IPS DF 6.9 (cell line): ENCODE results near the gene ZBP1.

Experiments
- DNase-seq: peaks from one replicate; pipeline ENCODE4 v3.0.0-alpha.2; 2013; ENCODE audit warnings: low read depth, low spot score
- H3K27ac ChIP-seq: one replicate; pipeline ENCODE4 v1.5.1; 2013; ENCODE audit warnings: low read length, control low read depth
- H3K27me3 ChIP-seq: 2 replicates; pipeline ENCODE4 v1.6.1; 2013; ENCODE audit warnings: mild to moderate bottlenecking, low read length; ENCODE audit not compliant: control insufficient read depth, insufficient read depth
- H3K36me3 ChIP-seq: 2 replicates; pipeline ENCODE4 v1.6.1; 2013; ENCODE audit warnings: low read length; ENCODE audit not compliant: control insufficient read depth, insufficient read depth
- H3K4me1 ChIP-seq: 2 replicates; pipeline ENCODE4 v1.6.1; 2013; ENCODE audit warnings: low read length; ENCODE audit not compliant: control insufficient read depth, insufficient read depth
- H3K4me3 ChIP-seq: 2 replicates; pipeline ENCODE4 v1.5.1; 2013; ENCODE audit warnings: mild to moderate bottlenecking, low read length
- H3K9me3 ChIP-seq: 2 replicates; pipeline ENCODE4 v1.6.1; 2013; ENCODE audit warnings: low read length, inconsistent platforms; ENCODE audit not compliant: control insufficient read depth, insufficient read depth
- WGBS: extraction: QIAGEN DNeasy Blood & Tissue Kit; methylation state at CpG from one replicate; pipeline ENCODE4 v1.1.7; 2013; ENCODE audit warnings: mixed read lengths, missing lambda C conversion rate; ENCODE audit not compliant: insufficient read length, insufficient coverage; 5-methylcytosine and 5-hydroxymethylcytosine counted together

Gene ZBP1

DNA sequence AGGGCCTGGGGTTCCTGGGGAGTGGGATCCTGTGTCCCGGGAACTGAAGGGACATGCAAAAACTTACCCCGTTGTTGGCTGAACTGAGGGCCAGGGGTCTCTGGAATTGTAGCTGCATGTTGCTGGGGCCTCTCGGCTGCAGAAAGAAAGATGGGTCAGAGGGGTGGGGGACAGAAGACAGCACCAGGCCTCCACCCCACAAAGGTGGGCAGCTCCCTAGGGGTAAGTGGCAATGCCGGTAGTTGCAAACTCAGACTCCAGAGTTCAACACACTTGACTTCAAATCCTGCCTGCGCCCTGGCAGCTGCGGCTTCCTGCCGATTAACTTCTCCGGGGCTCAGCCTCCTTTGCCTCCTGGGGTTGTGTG is 4.8 kb downstream of the ZBP1 start:
- no peak overlapping the region for H3K4me3 ChIP-seq
- no peaks in the 10 kb centered on the region for H3K27me3 ChIP-seq
- no peak for DNase-seq
- no peak overlapping the region for H3K27ac ChIP-seq
- no peaks in the 10 kb centered on the region for H3K36me3 ChIP-seq
- no peaks in the 10 kb centered on the region for H3K4me1 ChIP-seq
- H3K9me3 ChIP-seq = no peaks in the 10 kb centered on the region
- WGBS = no CpG with 5 or more reads among the region's 8 CpGs

DNA sequence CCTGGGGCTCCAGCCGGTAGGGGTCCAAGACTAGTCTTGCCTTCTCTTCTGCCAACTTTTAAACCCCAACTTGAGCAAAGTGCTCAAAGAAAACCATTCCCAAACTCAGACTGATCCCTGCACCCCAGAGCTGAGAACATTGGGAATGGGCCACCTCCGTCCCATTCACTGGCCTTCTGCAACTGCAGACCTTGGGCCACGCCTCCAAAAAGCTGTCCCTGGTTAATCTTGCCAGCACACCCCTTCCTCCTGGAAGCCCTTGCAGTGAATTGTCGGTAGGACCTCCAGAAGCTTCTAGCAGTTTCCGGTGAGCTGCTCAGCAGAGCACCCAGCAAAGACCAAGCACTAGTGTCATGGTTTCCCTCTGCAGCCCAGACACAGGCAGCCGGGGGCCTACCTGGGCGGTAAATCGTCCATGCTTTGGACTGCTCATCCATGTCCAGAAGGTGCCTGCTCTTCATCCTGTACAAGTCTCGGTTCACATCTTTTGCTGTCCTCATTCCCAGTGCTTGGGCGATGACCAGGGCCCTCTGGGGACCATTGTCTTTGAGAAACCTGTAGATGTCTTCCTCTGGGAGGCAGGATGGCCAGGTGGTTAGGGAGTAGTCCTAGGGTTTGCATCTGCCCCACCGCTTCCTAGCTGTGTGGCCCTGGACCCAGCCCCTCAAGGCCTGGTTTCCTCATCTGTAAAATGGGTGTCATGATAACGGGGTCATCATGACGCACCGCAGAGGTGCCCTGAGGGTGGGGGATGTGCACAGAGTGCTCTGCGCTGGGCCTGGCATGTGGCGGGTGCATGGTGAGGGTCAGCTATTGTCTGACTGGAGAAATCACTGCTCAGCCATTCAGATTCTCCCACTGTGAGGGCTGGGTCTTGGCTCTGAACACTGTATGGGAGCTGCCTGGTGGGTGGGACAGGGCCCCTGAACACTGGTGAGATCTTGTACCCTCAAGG is 5.5 kb downstream of the ZBP1 start:
- no peak overlapping the region for H3K4me3 ChIP-seq
- no peak overlapping the region for H3K27ac ChIP-seq
- no peaks in the 10 kb centered on the region for H3K27me3 ChIP-seq
- H3K4me1 ChIP-seq = no peaks in the 10 kb centered on the region
- no peaks in the 10 kb centered on the region for H3K36me3 ChIP-seq
- no peak for DNase-seq
- WGBS = no CpG with 5 or more reads among the region's 16 CpGs
- no peaks in the 10 kb centered on the region for H3K9me3 ChIP-seq

DNA sequence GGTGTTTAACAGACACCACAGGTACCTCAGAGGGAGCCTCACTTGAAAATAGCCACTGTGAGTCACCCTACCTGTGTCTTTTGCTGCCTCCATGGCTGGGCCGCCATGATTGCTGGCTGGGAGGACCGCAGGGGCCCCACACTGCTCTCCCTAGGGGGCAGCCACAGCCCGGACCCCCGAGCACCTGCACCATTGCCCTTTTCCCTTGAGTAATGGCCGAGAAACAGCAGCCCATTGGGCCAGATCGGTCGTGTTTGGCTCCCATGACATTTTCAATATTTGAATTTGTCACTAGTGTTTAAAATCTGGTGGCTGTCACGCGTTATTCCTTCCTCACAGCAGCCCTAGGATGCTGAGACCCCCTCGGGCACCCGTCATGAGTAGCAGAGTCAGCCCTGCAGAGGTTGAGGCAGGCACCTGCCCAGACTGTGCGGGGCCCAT is 6.7 kb downstream of the ZBP1 start:
- Histone ChIP-seq H3K27ac (no peak overlapping the region), H3K4me1 (0 out of 2 replicates have a peak, but pooled peaks cover 2% of the 10 kb centered on the region), H3K36me3 (no peaks in the 10 kb centered on the region), H3K27me3 (no peaks in the 10 kb centered on the region), H3K9me3 (no peaks in the 10 kb centered on the region), H3K4me3 (no peak overlapping the region)
- DNase-seq = no peak
- no CpG with 5 or more reads among the region's 12 CpGs for WGBS

DNA sequence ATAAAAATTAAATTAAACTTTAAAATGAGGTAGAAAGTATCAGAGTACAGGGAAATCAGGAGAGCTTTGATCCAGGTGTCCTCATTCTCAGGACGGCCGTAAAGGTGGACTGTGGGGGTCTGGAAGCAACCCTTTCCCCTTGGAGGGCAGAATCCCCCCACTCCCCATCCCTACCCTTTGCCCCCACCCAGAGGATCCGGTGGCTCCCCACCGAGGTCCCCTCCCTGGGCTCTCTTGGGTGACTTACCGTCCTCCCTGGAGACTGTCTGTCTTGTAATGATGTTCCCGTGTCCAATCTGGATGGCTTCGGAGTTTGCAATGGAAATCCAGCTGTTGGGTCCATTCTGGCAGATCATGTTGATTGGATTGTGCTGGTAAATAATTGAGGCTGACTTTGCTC is 7.3 kb downstream of the ZBP1 start:
- 0 out of 2 replicates have a peak, but pooled peaks cover 2% of the 10 kb centered on the region for H3K4me1 ChIP-seq
- WGBS = no CpG with 5 or more reads among the region's 7 CpGs
- H3K27me3 ChIP-seq = no peaks in the 10 kb centered on the region
- no peaks in the 10 kb centered on the region for H3K36me3 ChIP-seq
- no peaks in the 10 kb centered on the region for H3K9me3 ChIP-seq
- no peak for DNase-seq
- no peak overlapping the region for H3K4me3 ChIP-seq
- H3K27ac ChIP-seq = no peak overlapping the region

DNA sequence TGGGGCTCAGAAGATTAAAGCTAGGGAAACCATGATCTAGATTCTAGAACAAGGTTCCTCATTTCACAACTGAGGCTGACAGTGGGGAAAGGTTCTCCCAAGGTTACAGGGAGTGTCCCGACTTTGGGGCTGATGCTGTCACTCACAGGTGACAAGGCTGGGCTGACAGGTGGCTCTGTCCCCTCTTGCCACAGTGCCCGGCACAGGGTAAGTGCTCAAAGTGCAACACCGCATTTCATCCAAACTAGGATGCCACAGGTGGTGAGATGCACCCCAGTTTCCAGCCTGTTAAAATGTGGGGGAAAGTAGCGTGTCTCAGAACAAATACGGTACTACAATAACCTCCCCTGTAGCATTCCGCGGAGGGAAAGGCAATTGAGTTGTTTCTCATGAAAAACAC is 7.8 kb downstream of the ZBP1 start:
- no CpG with 5 or more reads among the region's 7 CpGs for WGBS
- Histone ChIP-seq H3K4me3 (no peak overlapping the region), H3K36me3 (no peaks in the 10 kb centered on the region), H3K9me3 (no peaks in the 10 kb centered on the region), H3K27ac (no peak overlapping the region), H3K27me3 (no peaks in the 10 kb centered on the region), H3K4me1 (0 out of 2 replicates have a peak, but pooled peaks cover 2% of the 10 kb centered on the region)
- no peak for DNase-seq

DNA sequence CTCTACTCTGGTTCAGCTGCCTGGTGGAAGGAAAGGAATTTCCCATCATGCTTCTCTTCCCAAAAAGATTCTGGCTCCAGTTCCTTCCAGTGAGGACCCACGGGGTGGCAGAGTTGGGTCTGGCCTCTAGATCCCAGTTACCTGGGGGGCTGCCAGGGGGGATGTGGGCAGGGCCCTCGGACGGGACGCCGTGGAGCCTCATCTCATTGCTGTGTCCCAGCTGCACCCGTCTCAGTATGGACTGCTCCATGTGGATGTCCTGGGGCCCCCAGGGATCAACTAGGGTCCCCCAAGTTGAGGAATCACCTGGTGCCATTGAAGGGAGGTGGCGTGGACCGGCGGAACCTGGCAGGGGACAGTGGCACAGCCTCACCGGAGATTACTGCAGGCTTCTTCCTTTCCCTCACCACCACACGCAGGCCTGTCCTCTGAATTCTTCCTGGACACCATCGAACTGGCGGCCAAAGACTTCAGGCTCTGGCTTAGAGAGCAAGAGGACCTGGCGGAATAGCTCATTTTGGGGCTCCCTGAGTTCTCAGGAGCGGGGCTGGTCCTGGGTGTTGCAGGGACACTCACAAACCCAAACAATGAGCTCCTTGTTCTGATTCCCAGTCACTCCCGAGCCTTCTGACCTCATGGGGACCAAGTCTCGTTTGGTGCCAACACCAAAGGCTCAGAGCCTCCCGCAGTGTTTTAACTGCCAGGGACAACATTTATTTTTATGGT is 8.5 kb downstream of the ZBP1 start:
- H3K4me3 ChIP-seq = no peak overlapping the region
- H3K36me3 ChIP-seq = no peaks in the 10 kb centered on the region
- no CpG with 5 or more reads among the region's 18 CpGs for WGBS
- no peak for DNase-seq
- H3K9me3 ChIP-seq = no peaks in the 10 kb centered on the region
- H3K27ac ChIP-seq = no peak overlapping the region
- H3K27me3 ChIP-seq = no peaks in the 10 kb centered on the region
- 0 out of 2 replicates have a peak, but pooled peaks cover 2% of the 10 kb centered on the region for H3K4me1 ChIP-seq

DNA sequence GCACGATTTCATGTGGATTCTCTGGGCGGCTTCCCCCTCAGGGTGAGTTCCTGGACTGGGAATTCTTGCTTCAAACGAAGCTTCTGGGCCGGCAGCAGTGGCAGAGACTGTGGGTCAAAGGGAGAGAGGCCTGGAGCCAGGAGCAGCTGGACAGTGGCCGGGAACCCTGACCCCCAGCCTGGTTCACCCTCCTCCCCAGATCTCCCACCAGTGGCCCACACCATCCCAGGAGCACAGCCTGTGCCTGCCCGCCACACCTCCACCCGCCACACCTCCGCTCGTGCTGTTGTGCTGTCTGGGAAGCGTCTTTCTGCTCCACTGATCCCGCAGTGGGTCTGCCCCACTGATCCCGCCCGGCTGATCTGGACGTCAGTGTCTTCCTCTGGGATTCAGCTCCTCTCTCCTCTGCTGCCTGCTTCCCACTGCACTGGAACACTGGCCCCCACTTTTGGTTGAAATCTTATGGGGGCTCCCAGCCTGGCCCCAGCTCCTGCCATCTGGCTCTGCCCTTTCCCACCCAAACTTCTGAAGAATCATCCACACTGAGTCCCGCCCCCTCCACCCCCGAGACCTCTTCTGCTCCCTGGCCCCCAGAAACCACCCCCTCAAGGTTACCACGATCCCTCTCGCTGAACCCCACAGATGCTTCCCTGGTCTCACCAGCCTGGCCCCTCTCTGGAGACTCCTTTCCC is 9.8 kb downstream of the ZBP1 start:
- Histone ChIP-seq H3K4me1 (0 out of 2 replicates have a peak, but pooled peaks cover 2% of the 10 kb centered on the region), H3K36me3 (no peaks in the 10 kb centered on the region), H3K27ac (no peak overlapping the region), H3K4me3 (no peak overlapping the region), H3K9me3 (no peaks in the 10 kb centered on the region), H3K27me3 (no peaks in the 10 kb centered on the region)
- no peak for DNase-seq
- WGBS = no CpG with 5 or more reads among the region's 18 CpGs

DNA sequence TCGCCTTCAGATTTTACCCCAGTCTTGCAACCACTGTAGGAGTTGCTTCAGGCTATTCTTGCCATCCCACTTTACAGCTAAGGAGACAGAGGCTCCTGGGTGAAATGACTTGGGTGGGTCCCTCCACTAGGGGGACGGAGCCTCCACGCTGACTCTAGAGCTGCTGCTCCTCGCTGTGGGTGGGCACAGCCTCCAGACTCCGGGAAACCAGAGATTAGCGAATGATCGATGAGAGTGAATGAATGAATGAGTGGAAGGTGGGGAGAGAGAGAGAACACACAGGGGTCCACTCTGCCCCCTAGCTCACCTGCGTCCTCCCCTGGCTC is 10.4 kb downstream of the ZBP1 start:
- WGBS = no CpG with 5 or more reads among the region's 8 CpGs
- DNase-seq = no peak
- Histone ChIP-seq H3K27me3 (no peaks in the 10 kb centered on the region), H3K4me3 (no peak overlapping the region), H3K36me3 (no peaks in the 10 kb centered on the region), H3K4me1 (0 out of 2 replicates have a peak, but pooled peaks cover 2% of the 10 kb centered on the region), H3K9me3 (no peaks in the 10 kb centered on the region), H3K27ac (no peak overlapping the region)

DNA sequence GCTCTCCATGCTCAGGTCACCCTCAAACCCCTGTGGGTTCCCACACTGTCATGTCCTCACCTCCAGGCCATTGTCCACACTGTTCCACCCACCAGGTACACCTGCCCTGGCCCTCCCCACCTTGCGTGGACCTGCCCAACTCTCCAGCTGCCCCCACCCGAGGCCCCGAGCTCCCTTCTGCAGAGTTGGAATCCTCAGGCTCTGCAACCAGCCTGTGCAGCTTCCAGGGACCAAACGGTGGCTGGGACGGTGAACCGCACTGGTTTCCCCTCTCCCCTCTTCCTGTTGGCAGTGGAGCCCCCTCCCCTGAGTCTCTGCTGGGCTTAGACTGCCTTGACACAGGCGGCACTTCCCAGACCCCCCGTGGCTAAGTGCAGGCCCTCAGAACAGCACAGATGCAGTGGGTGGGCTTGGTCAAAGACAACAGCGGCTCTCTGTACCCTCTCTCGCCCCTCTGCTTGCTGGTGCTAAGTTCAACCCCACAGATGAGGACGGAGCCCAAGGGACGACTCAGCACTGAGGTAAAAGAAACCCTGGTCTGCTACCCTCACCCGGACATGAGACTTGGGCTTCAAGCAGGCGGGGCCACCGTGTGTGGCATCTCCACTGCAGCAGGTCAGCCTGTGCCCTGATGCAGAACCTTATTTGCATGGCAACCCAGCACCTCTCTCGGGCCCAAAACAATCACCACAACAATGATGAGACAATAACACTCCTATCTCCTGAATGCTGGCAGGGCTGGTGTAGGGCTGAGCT is 11.0 kb downstream of the ZBP1 start:
- H3K9me3 ChIP-seq = no peaks in the 10 kb centered on the region
- no peak overlapping the region for H3K4me3 ChIP-seq
- 0 out of 2 replicates have a peak, but pooled peaks cover 2% of the 10 kb centered on the region for H3K4me1 ChIP-seq
- no CpG with 5 or more reads among the region's 16 CpGs for WGBS
- no peaks in the 10 kb centered on the region for H3K27me3 ChIP-seq
- H3K36me3 ChIP-seq = no peaks in the 10 kb centered on the region
- no peak for DNase-seq
- H3K27ac ChIP-seq = no peak overlapping the region

DNA sequence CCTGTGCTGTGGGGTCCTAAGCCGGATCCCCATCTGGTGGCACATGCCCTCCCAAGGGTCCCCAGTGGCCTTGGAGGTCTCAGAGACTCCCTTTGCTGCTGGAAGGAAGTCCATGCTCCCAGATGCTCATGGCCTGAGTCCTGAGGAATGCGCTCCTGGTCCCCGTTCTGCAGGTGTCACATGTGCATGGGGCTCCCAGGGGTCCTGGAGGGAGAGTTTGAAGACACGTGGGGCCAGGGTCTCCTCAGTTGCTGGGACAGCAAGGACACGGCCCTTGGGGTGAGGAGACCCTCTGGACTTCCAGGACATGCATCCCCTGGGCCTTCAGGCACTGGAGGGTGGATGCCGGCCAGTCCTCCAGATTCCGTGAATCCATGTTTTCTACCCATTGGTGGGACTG is 11.7 kb downstream of the ZBP1 start:
- H3K9me3 ChIP-seq = no peaks in the 10 kb centered on the region
- H3K27me3 ChIP-seq = no peaks in the 10 kb centered on the region
- no peak for DNase-seq
- H3K36me3 ChIP-seq = no peaks in the 10 kb centered on the region
- no CpG with 5 or more reads among the region's 7 CpGs for WGBS
- H3K27ac ChIP-seq = no peak overlapping the region
- H3K4me1 ChIP-seq = 0 out of 2 replicates have a peak, but pooled peaks cover 2% of the 10 kb centered on the region
- H3K4me3 ChIP-seq = no peak overlapping the region
